Measurements from ENCODE around the gene ZMYND15. TPM values are rescaled to one million over a fixed set of nuclear protein-coding genes. Genes with fewer than 3 reads are reported as not detected.
A peak's percentile ranks its signal among the peaks of the same experiment; 100 is the strongest.

Gene ZMYND15
- total and polyA plus RNA-seq, 2 of the 13 experiments (the other 11 are each of a cell fraction or from before 2014, with no cell fraction given): 0.24 to 2.7 TPM

GRCh38 chr17:4710693-4711634 lies 28.7 kb upstream of the ZMYND15 start (continued):
- TF ChIP-seq ZBTB34 (CRISPR knock-in tag; IDR thresholded peaks at IDR 0.05) (0 out of 2 replicates have a peak, but pooled peaks have one; percentile 35), LBX2 (CRISPR knock-in tag; IDR thresholded peaks at IDR 0.05; ENCODE audit: borderline replicate concordance) (no peak), KDM5B (CRISPR knock-in tag; IDR thresholded peaks at IDR 0.05; ENCODE audit: borderline replicate concordance) (peak; percentile 29; the same call in 1 of the 2 replicates), TOPORS (CRISPR knock-in tag; IDR thresholded peaks at IDR 0.05) (no peak), ERF (CRISPR knock-in tag; IDR thresholded peaks at IDR 0.05) (no peak), ZNF746 (CRISPR knock-in tag; IDR thresholded peaks at IDR 0.05) (no peak), NR3C1 (CRISPR knock-in tag; IDR thresholded peaks at IDR 0.05) (no peak), POLR2A (IDR thresholded peaks at IDR 0.05; ENCODE audit: insufficient read depth in 1 of 2, low read depth in 2 of 2, low read length in 2 of 2) (peak in 1 of 2 experiments; percentile 70; a peak in 1 of 4 replicates), ZNF878 (CRISPR knock-in tag; IDR thresholded peaks at IDR 0.05) (no peak), FOXM1 (CRISPR knock-in tag; IDR thresholded peaks at IDR 0.05) (no peak), GTF3A (CRISPR knock-in tag; conservative IDR thresholded peaks at IDR 0.05) (no peak), ADNP (CRISPR knock-in tag; IDR thresholded peaks at IDR 0.05) (no peak), KLF11 (CRISPR knock-in tag; IDR thresholded peaks at IDR 0.05) (no peak), ZNF687 (CRISPR knock-in tag; IDR thresholded peaks at IDR 0.05) (peak; percentile 59), ZBTB42 (CRISPR knock-in tag; IDR thresholded peaks at IDR 0.05) (0 out of 2 replicates have a peak, but pooled peaks have one; percentile 51), ZHX1 (CRISPR knock-in tag; IDR thresholded peaks at IDR 0.05; ENCODE audit: low read depth) (0 out of 2 replicates have a peak, but pooled peaks have one; percentile 15), CENPT (CRISPR knock-in tag; IDR thresholded peaks at IDR 0.05; ENCODE audit: low read depth) (0 out of 2 replicates have a peak, but pooled peaks have one; percentile 56), CAMTA2 (CRISPR knock-in tag; IDR thresholded peaks at IDR 0.05; ENCODE audit: borderline replicate concordance) (no peak), TBX3 (IDR thresholded peaks at IDR 0.05; ENCODE audit: borderline replicate concordance) (no peak), BRCA1 (CRISPR knock-in tag; IDR thresholded peaks at IDR 0.05) (no peak)
